GF-D8 (cell line): ENCODE measurements around the gene PROS1.

Experiments
- DNase-seq: peaks from one replicate; lab custom pipeline; 2025; lab: John Stamatoyannopoulos, UW

Gene PROS1

GRCh38 chr3:93973131-93974126 lies at the start of gene PROS1:
Gene PROS1, minus strand, starts transcription at chr3:93973896. Its CDS starts 147 bp downstream, at chr3:93973749.
- DNase-seq = peak; percentile 59

GRCh38 chr3:94020293-94020692 lies 46.6 kb upstream of the PROS1 start:
- no peak for DNase-seq

- DNase-seq = no peak
These were observed 46.0 kb upstream of the PROS1 start for GRCh38 chr3:94019659-94020058.

- no peak for DNase-seq
These were observed 41.3 kb upstream of the PROS1 start for GRCh38 chr3:94015025-94015424.

- no peak for DNase-seq
These were observed 38.5 kb upstream of the PROS1 start for GRCh38 chr3:94012185-94012584.

GRCh38 chr3:94011233-94011711 lies 37.6 kb upstream of the PROS1 start:
- DNase-seq = no peak

GRCh38 chr3:94009608-94010007 lies 35.9 kb upstream of the PROS1 start:
- DNase-seq = no peak

GRCh38 chr3:94008253-94008652 lies 34.6 kb upstream of the PROS1 start:
- no peak for DNase-seq

GRCh38 chr3:94004301-94004910 lies 30.7 kb upstream of the PROS1 start:
- DNase-seq = peak; percentile 25

- no peak for DNase-seq
These were observed 28.3 kb upstream of the PROS1 start for GRCh38 chr3:94001827-94002495.

- DNase-seq = no peak
These were observed 27.5 kb upstream of the PROS1 start for GRCh38 chr3:94001191-94001590.

- DNase-seq = no peak
These were observed 20.4 kb upstream of the PROS1 start for GRCh38 chr3:93994056-93994455.

GRCh38 chr3:93992207-93992606 lies 18.5 kb upstream of the PROS1 start:
- no peak for DNase-seq

GRCh38 chr3:93991631-93992030 lies 17.9 kb upstream of the PROS1 start:
- no peak for DNase-seq

GRCh38 chr3:93989241-93989640 lies 15.5 kb upstream of the PROS1 start:
- no peak for DNase-seq

- DNase-seq = no peak
These were observed 15.1 kb upstream of the PROS1 start for GRCh38 chr3:93988764-93989163.

- no peak for DNase-seq
These were observed 14.6 kb upstream of the PROS1 start for GRCh38 chr3:93988283-93988682.

GRCh38 chr3:93984618-93985017 lies 10.9 kb upstream of the PROS1 start:
- DNase-seq = no peak

- no peak for DNase-seq
These were observed 9.7 kb upstream of the PROS1 start for GRCh38 chr3:93983408-93983807.

- DNase-seq = no peak
These were observed 8.0 kb upstream of the PROS1 start for GRCh38 chr3:93981649-93982048.

- DNase-seq = peak; percentile 96
These were observed 6.4 kb upstream of the PROS1 start, which contains the start of gene ARL13B for GRCh38 chr3:93979850-93980676. Gene ARL13B, plus strand, starts transcription at chr3:93980155. Its CDS starts 269 bp downstream, at chr3:93980424.
